OCI-LY1 (cell line): ENCODE results near the gene WDR59.

Experiments
- CTCF ChIP-seq: fragments of 200-600 bp; sonication (generic), shearing (Covaris generic); IDR thresholded peaks from 2 replicates; pipeline ENCODE4 v1.5.1; 2017; ENCODE audit warnings: mild to moderate bottlenecking, antibody characterized with exemption, low read length, moderate library complexity, mixed read lengths
- EZH2 ChIP-seq: fragments of 200-600 bp; sonication (generic), shearing (Covaris generic); IDR thresholded peaks from 2 replicates; pipeline ENCODE4 v1.8.0; 2017; ENCODE audit warnings: borderline replicate concordance, mixed run types, mild to moderate bottlenecking, antibody characterized with exemption, low read length, moderate library complexity, mixed read lengths

- TF ChIP-seq CTCF (no peak), EZH2 (no peak)
Measured at GRCh38 chr16:74837056-74837455, 147.9 kb downstream of the WDR59 start.
